SHP77 (cell line): Measurements from ENCODE around the gene RARS1.

ENCODE experiments used
- DNase-seq, 2 experiments: peaks; one replicate each; lab custom pipeline; 2025; lab: John Stamatoyannopoulos, UW

Gene RARS1

DNA sequence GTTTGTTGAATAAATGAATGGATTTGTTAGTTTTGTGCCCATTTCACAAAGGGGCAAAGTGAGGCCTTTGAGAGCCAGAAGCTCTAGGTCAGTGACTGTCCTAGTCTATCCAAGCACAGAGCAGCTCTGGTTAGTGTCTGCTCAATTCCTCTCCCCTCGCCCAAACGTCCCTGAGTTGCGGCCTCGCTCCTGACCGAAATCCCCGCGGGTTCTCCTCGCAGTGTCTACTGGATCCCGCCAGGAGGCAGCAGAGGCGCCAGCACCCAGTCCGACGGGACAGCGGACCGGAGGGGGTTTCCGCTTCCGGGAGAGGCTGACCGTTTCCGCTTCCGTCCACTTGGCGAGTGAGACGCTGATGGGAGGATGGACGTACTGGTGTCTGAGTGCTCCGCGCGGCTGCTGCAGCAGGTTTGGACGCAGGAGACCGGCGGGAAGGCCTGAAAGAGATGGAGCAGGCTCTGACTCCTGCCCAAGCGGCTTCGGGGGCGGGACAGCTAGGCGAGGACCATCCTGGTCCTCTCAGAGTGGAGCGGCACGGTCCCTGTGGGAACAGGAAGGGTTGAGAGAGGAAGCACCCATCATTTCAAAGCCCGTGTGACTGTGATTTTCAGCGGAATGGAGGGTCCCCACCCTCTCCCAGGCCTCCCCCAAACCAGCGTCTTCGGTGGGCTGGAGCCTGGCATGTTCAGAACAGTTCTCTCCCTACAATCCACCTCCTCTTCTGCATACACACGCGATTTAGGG lies at the start of gene RARS1:
Gene RARS1, plus strand, starts transcription at position 336 of the 744 bp plus-strand sequence. Its CDS starts 28 bp downstream, at position 364.
- DNase-seq = peak; percentile 90

DNA sequence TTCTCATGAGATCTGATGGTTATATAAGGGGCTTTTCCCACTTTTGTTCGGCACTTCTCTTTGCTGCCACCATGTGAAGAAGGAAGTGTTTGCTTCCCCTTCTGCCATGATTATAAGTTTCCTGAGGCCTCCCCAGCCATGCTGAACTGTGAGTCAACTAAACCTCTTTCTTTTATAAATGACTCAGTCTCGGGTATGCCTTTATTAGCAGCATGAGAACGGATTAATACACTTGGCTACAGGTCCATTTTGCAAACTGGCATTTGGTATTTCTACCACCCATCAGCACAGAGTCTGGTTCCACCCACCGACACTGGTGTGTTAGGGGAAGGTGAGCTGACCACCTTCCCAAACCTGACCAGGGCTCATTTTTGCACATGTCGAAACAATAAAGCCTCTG lies 47.9 kb upstream of the RARS1 start:
- DNase-seq = no peak

DNA sequence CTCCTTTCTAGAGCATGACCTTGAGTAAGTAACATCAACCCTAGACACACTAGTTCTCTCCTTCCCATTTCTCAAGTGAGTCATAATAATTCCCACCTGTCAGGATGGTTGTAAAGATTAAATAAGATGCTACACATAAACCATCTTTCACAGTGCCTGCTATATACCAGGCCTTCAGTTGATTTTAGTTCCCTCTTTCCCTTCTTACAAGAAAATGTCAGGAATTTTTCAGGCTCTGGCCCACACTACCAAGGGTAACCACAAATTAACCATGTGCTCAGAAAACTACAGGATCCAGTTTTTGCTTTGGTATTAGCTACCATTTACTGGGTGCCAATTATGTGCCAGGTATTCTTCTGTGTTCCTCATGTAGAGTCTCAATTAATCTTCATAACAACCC lies 42.7 kb upstream of the RARS1 start:
- DNase-seq = no peak

DNA sequence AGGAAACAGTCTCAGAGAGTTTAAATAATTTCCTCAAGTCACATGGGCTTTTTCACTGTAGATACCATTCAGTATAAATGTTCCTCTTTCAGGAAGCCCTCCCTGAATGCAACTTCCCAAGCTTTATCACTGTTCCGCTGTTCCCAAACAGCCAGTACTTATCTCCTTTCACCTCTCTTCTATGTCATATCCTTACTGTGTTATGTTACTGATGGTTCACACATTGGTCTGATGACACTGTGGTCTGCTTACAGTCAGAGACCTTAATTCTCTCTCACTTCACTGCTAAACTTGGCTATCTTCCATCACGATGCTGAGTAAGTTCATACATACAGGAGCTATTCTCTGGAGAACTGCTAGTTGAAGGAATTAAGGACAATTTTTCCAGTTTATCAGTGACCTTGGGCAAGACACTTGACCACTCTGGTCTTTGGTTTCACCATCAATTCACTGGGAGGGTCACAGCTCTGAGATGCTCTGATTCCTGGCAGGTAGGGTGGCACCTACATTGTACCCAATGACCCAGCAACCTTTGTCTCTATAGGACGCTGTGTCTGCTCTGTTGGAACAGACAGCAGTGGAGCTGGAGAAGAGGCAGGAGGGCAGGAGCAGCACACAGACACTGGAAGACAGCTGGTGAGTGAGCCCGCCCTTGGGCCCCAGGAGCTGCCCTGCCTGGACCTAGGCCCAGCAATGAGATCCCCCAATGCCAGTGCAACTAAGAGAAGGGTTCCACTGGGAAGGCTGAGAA lies 42.1 kb upstream of the RARS1 start:
- no peak for DNase-seq

DNA sequence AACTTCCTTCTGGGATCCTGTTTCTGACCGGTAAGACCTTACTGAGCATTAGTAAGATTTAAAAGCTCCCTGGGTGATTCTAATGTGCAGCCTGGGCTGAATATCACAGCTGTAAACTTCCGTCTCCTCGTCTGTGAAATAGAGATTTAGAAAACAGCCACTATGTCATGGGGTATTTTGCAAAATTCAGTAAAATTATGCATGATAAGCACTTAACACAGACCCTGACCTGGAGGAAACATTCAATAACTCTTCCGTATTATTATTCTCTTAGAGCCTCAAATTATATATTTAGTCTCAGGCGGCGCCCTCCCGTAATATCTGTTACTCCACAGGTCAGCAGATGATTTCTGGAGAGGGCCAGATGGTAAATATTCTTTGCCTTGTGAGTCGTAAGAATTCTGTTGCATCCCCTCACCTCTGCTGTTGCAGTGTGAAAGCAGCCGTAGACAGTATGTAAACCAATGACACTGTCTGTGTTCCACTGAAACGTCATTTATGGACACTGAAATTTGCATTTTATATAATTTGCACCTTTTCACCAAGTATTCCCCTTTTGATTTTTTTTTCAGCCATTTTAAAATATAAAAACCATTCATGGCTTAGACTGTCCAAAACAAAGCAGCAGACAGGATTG lies 39.2 kb upstream of the RARS1 start:
- no peak for DNase-seq

DNA sequence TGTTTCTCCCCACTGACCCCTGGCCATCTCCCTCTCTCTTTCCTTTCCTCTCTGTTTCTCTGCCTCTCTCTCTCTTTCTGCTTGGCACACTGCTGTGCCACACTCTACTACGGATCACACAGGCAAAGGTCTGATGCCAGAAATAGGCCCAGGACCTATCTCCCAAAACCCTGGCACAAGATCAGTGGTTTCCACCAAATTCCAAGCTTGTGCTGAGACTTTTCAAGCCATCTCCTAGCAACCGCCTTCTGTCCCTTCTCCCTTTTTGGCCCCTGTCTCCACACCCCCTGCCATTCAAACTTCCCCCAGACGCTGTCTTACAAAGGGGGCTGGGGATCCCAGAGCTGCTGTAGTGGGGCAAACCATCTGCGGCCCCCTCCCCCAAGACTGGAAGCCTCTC lies 38.5 kb upstream of the RARS1 start:
- DNase-seq = no peak

DNA sequence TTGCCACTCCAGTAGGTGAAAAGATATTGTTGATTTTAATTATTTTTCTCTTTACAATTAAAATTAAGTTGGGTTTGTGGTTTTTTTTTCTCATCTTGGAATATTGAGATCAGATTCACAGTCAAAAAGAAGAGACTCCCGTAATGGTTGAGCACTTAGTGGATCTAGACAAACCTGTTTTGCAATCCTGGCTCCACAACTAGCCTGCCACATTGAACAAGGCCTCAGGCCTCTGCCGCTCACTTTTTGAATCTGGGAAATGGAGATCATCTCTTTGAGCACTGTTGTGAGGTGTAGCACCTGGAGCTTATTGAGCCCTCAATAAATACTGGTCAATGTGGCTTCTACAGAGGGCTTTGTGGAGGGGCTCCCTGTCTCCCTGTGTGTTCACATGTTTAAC lies 37.1 kb upstream of the RARS1 start:
- no peak for DNase-seq

DNA sequence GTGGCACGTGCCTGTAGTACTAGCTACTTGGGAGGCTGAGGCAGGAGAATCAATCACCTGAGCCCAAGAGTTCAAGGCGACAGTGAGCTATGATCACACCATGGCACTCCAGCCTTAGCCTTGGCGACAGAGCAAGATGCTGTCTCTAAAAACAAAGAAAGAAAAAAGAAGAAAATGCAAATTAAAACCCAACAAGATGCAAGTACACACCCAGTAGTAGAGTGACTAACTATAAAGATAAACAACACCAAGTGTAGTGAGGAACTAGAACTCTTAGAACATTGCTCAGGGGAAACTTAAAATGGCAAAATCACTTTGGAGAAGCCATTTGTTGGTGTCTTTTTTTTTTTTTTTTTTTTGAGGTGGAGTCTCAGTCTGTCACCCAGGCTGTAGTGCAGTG lies 34.7 kb upstream of the RARS1 start:
- no peak for DNase-seq

DNA sequence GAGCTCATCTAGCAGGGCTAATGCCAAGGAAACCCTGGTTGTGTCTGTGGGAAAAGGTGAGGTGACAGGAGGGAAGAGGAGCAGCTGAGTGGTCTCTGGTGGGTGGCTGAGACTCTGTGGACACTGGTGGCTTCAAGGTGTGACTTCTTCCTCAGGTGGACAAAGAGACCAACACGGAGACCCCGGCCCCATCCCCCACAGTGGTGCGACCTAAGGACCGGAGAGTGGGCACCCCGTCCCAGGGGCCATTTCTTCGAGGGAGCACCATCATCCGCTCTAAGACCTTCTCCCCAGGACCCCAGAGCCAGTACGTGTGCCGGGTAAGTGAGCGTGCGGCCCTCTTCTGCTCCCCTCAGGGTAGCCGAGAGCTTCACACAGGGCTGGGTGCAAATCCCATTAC lies 31.1 kb upstream of the RARS1 start:
- DNase-seq = no peak

DNA sequence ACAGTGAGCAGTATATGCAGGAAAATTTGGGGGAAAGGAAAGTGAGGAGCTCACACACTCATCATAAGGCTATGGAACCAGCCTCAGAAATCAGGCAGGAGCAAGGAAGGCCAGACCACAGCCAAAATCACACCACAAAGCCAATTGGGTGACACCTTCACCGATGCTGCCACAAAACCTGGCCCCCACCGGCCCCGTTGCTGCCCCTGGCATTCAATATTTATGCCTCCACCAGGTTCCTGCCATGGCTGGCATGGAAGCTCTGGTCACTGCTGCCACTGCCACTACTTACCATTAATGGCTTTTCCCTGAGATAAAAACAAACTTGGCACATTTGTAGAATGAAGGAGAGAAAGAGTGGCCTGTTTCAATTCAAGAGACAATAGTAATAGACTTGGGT lies 28.7 kb upstream of the RARS1 start:
- no peak for DNase-seq

DNA sequence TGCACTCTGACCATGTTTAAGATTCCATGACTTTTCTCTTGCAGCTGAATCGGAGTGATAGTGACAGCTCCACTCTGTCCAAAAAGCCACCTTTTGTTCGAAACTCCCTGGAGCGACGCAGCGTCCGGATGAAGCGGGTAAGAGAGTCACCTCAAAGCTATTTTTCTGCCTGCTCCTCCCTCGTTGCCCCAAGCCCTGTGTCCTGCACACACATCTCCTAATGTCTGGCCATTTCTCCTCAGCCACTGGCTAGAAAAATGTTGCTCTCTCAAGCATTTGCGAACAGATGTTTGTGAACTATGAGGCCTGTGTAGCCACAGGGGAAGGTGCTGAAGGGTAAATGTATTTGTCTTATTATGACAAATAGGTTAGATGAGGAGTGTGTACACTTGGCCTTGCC lies 25.7 kb upstream of the RARS1 start:
- no peak for DNase-seq

DNA sequence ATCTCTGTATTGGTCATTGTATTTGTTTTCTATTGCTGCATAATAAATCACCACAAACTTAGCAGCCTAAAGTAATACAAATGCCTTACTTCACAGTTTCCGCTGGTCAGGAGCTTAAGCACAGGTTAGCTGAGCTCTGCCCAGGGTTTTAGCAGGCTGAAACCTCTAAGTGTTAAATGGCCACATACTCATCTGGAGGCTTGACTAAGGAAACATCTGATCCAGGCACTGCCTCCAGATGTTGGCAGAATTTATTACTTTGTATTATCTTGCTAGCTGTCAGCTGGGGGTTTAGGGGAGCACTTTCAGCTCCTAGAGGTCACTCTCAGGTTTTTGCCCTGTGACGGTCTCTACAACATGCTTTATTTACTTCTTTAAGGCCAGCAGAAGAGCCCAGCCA lies 23.2 kb upstream of the RARS1 start:
- no peak for DNase-seq

DNA sequence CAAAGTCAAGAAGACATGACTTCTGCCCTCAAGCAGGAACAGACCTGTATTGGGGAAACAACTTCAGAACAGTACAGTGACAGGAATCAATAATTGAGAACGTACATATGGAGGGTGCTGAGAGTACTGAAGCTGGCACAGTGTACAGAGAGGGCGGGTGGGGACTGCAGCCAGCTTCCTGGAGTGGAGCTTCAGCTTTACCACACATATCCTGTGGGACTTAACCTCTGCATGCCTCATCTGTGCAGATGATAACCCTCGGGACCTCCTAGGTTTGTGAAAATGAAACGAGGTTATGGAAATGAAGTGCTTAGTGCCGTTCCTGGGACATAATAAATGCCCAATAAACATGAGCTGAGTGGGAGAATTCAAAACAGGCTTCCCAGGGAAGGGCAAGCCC lies 22.1 kb upstream of the RARS1 start:
- no peak for DNase-seq

DNA sequence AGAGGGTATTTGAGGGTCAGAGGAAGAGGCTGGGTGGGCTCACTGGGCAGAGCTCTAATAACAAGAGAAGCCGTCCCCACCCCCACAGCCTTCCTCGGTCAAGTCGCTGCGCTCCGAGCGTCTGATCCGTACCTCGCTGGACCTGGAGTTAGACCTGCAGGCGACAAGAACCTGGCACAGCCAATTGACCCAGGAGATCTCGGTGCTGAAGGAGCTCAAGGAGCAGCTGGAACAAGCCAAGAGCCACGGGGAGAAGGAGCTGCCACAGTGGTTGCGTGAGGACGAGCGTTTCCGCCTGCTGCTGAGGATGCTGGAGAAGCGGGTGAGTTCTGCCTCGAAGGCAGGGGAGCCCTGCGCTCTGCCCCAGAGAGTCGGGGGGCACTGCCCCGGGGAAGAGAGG lies 21.6 kb upstream of the RARS1 start:
- no peak for DNase-seq

DNA sequence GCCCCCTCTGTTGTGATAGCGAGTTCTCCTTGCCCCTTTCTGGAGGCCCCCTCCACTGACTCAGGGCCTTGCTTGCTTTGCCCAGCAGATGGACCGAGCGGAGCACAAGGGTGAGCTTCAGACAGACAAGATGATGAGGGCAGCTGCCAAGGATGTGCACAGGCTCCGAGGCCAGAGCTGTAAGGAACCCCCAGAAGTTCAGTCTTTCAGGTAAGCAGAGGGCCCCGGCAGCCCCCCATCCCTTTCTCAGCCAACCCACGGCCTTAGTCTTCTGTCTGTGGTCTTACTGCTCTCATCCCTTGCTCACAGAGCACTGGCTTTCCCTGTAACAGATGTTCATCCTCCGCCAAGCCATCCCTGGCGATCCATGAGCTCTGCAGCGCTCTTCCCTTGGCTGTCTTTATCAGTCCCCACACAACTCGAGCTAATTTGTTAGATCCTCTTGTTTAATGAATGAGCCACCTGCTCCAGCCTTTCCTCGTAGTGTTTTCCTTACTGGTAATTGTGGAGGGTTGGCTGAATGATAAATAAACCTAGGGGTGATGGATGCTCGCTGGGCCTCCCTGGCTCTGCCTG lies 18.4 kb upstream of the RARS1 start:
- peak; percentile 4 to 16 for DNase-seq

DNA sequence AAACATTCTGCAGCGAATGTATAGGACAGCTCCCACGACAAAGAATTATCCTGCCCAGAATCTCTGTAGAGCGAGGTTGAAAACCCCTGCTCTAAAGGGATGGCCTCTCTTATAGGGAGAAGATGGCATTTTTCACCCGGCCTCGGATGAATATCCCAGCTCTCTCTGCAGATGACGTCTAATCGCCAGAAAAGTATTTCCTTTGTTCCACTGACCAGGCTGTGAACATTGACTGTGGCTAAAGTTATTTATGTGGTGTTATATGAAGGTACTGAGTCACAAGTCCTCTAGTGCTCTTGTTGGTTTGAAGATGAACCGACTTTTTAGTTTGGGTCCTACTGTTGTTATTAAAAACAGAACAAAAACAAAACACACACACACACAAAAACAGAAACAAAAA lies 17.4 kb upstream of the RARS1 start:
- no peak for DNase-seq

DNA sequence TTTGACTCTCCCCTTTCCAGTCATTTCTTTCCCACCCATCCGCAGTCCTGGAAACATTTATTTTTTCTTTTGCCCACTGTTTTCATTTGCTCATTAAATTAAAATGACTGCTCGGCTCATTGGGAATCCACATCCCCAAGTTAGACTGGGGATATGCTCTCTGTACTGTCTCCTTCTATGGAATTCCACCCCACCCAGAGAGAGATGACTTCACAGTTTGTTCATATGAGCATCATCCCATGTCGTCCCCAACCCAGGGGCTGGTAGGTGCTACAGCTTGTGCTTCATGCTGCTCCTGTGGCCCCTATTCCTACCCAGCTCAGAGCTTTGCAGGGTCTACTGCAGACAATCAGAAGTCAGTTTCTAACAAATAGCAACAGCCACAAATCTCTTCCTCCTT lies 16.5 kb upstream of the RARS1 start:
- no peak for DNase-seq

DNA sequence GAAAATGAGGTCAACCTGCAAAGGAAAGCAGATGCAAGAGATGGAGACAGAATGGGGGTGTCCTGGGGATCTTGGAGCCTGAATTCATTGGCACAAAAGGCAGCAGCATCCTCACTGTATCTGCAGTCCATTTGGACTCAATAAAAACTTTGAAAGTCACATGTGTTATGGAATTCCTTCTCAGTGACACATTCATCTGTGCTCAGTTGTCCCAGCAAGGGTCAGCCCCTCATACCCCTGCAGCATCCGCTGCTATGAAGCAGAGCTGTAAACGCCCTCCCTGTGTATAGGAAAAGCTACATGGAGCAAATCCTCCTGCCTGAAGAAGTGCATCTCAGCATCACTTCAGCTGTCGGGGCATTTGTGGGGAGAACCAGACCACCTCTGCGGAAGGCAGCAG lies 14.5 kb upstream of the RARS1 start:
- no peak for DNase-seq

DNA sequence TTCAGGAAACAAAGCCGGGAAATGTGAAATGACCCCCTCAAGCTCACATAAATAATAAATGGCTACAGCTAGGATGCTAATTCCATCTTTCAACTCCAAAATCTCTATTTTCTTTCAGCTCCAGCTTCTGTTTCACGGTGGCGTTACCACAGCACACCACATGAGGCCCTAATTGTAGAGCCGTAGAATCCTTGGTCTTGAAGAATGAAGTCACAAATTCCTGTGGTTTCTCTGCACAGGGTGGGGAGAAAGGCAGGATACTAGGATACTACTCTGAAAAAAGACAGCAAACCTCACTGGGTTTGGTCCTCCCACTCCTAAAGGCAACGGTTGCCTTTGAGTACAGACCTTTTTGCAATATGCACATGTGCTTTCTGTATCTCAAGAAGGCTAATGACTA lies 13.9 kb upstream of the RARS1 start:
- no peak for DNase-seq

DNA sequence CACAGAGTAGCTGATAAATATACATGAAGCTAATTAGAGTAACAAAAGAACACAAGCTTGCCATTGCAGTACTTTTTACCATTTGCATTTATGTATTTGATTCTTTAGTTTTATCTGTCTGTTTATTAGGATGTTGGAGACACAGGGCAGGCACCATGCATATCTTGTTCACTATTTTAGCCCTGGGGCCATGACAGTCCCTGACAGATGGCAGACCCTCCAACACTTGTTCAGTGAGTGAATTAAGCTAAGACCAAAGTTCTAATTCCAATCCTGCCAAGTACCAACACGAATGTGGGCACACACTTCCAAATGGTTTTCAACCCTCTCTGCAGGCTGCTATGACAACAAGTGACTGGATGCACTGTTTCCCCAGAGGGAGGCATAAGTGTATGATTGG lies 12.0 kb upstream of the RARS1 start:
- DNase-seq = no peak

DNA sequence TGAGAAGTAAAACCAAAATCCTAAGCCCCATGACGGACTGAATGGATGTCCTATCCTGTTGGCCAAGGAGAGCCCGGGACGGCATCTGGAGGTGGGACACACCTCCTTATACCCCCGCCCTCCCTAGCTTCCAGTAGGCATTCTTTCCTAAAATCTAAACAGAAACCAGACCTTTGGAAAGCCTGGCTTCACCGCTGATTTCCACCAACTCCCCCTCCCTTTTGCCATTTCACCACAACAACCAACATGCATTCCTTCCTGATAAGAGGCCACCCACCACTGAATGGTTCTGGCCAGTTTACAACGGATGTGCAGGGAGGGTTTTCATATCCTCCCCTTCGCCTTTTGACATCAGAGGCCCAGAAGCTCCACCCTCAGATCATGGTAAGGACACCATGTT lies 9.2 kb upstream of the RARS1 start:
- no peak for DNase-seq

DNA sequence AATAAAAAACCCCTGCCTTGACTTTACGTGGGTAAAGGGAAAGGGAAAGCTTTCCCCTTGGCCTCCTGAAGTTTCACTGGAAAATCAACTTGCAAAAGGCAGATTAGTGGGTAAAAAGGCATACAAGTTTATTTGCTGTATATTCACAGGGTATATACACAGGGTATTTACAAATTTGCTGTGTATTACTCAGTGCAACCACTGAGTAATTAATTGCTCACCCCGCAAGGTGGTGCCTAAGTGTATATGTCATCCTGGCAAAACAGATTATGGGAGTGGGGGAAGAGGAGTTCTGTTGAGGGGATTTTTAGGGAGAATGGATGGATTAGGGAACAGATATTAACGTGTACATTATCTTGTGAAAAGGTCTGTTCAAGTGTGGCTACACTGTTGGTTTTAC lies 7.1 kb upstream of the RARS1 start:
- no peak for DNase-seq

DNA sequence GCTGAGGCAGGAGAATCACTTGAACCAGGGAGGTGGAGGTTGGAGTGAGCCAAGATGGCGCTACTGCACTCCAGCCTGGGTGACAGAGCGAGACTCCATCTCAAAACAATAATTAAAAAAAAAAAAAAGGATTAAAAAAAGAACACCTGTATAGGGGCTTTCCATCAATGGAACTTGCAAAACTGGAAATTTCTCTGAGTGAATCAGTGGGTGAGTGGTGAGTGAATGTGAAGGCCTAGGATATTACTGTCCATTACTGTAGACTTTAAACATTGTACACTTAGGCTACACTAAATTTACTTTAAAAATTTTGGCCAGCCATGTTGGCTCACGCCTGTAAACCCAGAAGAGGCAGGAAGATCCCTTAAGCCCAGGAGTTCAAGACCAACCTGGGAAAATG lies 5.7 kb upstream of the RARS1 start:
- DNase-seq = no peak
